HG03280 (cell line): Measurements from ENCODE around the gene ELL2.

ENCODE experiments used
- ATAC-seq: cut with Tn5 transposase; IDR thresholded peaks from one replicate; pipeline ENCODE4 v1.9.1; 2021; ENCODE audit warnings: mild to moderate bottlenecking, moderate library complexity; ENCODE audit not compliant: unreplicated experiment

The ELL2 gene

DNA sequence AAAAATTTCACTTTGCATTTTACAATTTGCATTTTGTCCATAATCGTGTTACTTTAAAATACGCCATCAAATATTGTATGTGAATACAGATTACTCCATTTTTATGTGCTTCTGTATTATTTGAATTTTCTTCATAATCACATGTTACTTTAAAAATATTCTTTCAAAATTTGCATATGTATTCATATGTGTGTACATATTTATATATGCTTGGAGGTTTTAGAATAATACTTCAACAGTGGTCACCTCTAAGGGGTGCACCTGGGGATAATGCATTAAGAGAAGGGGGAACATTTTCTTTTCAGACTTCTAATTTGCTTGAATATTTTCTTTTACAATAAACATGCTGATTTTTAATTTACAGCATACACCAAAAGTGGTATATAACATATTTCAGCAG is 21.9 kb upstream of the ELL2 start:
- ATAC-seq: no peak

- ATAC-seq: no peak
Measured at GRCh38 chr5:95983080-95983479, 21.4 kb upstream of the ELL2 start.

DNA sequence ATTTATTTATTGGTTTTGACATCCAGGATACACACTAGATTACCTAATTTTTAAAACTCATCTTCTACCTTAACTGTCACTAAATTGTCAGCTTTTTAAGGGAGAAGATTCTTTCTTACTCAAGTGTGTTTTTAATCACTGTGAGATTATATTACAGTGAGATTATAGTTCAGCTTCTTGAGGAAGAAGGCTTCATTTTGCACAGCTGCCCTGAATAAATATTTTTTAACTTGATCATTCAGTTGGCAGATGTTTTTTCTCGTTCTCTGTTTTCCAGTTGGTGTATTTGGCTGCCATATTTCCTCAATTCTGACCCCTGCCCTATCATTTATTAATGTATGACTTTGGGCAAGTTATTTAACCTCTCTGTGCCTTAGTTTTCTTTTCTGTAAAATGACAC is 15.0 kb upstream of the ELL2 start:
- ATAC-seq: no peak

DNA sequence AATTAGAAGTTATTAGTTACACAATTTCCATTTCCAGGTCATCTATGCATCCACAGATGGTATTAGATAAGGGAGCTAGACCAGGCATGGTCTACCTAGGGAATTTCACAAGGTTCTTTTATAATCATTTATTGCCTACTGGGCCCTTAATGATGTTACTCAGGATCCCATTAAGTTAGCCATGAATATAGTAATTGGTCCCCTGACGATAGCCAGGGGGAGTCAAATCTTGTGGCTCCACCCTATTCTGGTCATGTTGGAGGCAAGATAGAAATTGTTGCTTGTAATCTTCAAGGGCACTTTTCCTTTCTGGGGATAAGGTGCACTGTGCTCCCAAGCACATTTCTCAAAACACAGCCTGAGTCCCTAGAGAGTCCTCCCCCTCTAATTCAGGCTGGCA is 14.1 kb upstream of the ELL2 start:
- no peak for ATAC-seq

- peak; percentile 87 for ATAC-seq
Measured at GRCh38 chr5:95973793-95974325, 12.2 kb upstream of the ELL2 start.

- ATAC-seq: no peak
Measured at GRCh38 chr5:95972196-95972595, 10.5 kb upstream of the ELL2 start.

DNA sequence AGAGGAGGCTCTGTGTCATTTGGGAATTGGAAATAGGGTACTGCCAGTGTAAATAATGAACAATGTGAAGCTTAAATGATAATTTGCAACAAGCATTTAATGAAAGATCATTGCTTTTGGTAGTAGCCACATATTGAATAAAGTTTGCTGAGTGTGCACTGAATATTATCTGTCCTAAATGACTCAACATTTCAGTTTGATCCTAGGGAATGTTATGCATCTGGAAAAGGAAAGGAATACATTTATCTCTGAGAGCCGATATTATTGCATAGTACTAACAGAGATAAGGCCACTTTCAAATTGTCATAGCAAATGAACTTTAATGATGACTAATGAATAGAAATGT is 8.7 kb upstream of the ELL2 start:
- ATAC-seq: no peak

GRCh38 chr5:95969651-95970358 is 8.2 kb upstream of the ELL2 start:
- no peak for ATAC-seq

DNA sequence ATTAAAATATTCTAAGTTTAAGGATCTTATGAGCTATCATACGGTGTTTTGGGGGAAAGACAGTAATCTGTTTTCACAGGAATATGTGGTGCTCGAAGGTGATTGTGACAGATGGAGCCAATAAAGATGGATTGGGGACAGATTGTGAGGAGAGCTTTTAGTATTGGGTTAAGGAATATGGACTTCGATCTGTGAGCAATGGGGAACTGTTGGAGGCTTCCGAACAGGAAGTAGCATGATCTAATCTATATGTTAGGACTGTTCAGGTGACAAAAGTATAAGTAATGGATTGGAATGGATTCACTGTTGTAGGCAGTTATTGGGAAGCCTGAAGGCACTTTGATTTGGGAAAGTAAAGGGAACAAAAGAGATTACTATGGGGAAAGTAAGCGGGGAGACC is 7.4 kb upstream of the ELL2 start:
- ATAC-seq: no peak

DNA sequence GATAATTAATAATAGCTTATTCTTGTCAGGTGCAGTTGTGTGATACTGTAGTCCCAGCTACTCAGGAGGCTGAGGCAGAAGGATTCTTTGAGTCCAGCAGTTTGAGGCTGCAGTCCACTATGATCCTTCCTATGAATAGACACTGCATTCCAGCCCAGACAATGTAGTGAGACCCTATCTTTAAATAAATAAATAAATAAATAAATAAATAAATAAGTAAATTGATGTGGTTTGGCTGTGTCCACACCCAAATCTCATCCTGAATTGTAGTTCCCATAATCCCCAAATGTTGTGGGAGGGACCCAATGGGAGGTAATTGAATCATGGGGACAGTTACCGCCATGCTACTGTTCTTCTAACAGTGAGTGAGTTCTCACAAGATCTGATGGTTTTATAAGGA is 5.6 kb upstream of the ELL2 start:
- ATAC-seq: no peak

DNA sequence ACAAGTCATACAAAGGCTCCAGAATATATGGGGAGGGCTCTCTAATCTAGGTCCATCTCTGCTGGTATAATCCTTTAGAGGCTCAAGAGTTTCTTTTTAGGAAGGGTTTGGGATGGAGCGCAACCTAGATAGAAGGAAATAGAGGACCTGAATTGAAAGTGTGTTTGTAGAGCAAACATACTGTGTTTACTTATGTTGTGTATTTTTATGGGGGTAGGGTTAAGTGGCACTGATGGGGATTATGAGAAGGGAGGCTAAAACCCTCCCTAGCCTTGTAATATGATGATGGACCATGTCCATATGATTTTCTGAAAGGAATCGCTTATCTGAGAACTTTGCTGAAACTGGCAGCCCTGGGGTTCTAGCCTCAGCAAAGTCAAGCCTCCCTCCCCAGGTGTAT is 4.4 kb upstream of the ELL2 start:
- ATAC-seq: no peak

- no peak for ATAC-seq
Measured at GRCh38 chr5:95963650-95964410, 2.2 kb upstream of the ELL2 start.

GRCh38 chr5:95962785-95963184 is 1.1 kb upstream of the ELL2 start:
- no peak for ATAC-seq

- no peak for ATAC-seq
Measured at GRCh38 chr5:95962475-95962773, 773 bp upstream of the ELL2 start.

- peak; percentile 46 for ATAC-seq
Measured at GRCh38 chr5:95960667-95961616, 709 bp downstream of the ELL2 start.

- no peak for ATAC-seq
Measured at GRCh38 chr5:95959888-95960666, 1.6 kb downstream of the ELL2 start.

DNA sequence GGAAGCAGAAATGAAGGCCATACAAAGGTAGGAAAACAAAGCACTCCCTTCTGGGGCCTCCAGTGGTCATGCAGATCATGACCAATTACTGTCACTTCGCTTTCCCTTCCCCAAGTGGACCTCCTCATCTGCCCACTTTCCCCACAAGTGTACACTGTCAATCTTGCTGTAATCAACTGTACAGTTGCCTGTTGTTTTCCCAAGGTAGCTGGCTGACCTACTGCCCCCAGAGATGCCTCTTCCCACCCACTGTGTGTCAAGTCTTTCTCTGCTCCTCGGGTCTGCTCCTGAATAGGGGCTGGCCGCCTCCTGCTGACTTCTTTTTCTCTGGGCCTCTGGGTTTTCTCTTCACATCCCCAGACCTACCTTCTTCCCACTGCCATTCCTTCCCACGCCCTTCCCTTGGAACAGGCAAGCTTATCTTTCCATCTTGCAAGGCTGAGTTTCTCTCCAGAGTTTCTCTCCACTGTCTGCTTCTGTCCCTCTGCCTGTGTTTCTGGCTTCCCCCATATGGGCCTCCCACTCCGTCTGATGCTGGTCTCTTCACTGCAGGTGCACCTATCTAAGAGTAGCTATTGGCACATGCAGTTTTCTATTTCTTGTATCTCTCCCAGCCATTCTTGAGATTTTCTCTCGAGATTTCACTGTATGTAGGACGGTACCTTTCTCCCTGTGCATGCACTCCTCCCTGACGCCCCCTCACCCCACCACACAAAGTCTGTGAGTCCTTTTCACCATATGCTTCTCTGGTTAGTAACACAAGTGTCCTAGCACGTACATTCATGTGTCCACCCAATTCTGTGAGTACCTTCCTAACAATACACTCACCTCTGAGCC is 2.4 kb downstream of the ELL2 start:
- ATAC-seq: no peak

- ATAC-seq: no peak
Measured at GRCh38 chr5:95958310-95959014, 3.2 kb downstream of the ELL2 start.

DNA sequence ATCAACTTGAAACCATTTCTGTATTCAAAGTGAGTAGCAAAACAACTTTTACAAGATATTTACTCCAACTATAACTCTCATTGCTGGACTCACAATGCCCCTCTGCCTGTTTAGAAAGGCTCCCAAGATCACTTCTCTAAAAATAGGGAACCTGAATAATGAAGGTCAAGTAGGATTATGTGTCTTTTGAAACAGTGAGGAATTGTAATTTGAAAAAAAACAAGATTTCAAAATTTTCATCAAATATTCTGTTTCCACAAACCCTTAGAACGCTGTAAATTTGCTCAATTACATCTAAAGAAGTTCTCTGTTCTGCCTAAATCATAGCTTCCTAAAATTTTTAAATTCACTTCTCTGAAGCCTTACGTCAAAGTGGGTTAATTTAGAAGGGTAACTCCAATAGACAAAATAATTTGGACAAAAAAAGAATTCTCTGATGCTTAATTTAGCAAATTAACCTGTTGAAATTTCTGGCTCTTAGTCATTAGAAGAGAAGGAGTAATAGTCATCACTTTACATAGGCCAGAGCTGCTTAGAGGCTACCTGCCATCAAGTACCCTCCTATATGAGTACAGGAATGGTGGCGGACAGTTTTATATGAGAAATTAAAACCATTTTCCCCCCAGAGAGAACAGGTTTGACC is 4.0 kb downstream of the ELL2 start:
- no peak for ATAC-seq
